ENCODE results near the gene OSBP2.

The OSBP2 gene

GRCh38 chr22:30809086-30809485, 114.4 kb downstream of the OSBP2 start:
- DNase-seq (ENCODE audit: low read depth): no peak

DNA sequence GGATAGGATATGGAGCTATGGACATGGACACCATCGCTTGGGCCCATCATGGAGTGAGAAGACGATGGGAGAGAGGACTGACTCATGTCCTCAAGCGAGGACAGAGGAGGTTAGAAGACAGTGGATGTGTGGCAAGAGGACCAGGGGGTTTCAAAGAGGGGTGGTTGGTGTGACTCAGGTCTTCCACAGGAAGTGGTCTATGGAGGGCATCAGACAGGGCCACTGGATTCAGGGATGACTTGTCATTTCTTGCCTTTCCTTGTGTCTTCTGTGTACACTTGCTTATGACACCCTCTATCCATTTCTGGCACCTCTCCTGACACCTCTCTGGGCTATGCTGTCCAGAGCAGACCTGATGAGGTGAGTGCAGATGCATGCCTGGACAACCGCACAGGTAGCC, 115.4 kb downstream of the OSBP2 start:
- DNase-seq (ENCODE audit: low read depth): no peak

DNA sequence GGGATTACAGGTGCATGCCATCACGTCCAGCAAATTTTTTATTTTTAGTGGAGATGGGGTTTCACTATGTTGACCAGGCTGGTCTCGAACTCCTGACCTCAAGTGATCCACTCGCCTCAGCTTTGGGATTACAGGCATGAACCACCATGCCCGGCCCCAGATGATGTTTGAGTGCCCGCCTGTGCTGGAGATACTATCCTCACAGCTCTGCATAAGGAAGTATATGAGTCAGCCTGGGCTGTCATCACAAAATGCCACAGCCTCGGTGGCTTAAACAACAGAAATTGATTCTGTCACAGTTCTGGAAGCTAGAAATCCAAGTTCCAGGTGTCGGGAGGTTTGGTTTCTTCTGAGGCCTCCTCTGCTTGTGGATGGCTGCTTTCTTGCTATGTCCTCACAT, 119.3 kb downstream of the OSBP2 start:
- no peak for DNase-seq (ENCODE audit: low read depth)

- no peak for DNase-seq (ENCODE audit: low read depth)
Measured at GRCh38 chr22:30816413-30816812, 121.7 kb downstream of the OSBP2 start.

- DNase-seq (ENCODE audit: low read depth): no peak
Measured at GRCh38 chr22:30821381-30821780, 126.7 kb downstream of the OSBP2 start.

DNA sequence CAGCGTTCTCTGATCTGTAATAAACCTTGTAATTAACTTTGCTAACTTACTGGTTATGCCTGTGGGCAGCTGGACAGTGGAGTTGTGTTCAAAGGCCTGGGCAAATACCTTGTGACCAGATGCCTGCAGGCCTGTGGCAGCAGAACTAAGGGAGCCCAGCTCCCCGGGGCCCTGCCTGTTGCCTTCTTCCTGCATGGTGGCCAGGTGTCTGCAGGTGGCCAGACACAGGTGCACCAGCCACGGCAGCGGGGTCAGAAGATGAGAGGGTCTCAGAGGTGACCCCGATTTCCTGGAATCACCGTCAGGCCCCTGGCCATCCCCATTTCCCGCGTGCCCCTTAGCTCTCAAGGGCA, 127.2 kb downstream of the OSBP2 start:
- no peak for DNase-seq (ENCODE audit: low read depth)

- no peak for DNase-seq (ENCODE audit: low read depth)
Measured at GRCh38 chr22:30822216-30823014, 127.7 kb downstream of the OSBP2 start.

DNA sequence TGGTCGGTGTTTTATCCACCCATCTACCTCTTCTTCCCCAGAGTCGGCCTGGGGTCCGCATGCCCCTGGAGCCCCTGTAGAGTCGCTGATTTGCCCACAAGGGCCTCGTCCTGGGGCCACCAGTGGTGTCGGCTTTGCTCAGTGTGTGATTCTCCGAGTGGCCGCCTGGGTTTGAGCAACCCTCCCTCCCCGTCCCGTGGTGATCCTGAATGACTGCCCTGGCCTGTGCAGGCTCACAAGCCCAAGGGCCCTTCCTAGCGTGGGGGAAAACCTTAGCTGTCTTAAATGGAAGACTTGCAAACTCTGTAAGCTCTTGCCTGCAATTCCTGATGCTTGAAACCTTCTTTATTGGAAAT, 128.3 kb downstream of the OSBP2 start:
- DNase-seq (ENCODE audit: low read depth): no peak

- no peak for DNase-seq (ENCODE audit: low read depth)
Measured at GRCh38 chr22:30824096-30824495, 129.4 kb downstream of the OSBP2 start.

DNA sequence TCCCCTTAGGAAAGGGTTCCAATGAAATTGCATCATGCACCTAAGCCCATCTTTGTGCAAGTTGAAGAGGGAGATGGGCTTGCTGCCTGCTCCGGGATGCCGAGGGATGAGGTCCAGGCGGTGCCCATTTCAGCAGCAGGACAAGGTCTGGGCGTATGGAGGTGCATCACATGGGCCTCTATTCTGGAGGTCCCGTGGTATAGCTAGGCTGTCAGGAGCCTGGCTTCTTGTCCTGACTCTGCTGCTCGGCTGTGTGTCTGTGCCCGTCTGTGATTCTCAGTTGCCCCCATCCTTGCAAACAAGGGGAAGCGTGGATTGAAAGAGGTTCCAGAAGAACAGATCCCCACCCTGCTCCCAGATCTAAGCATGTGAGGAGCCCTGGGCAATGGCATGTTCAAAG, 130.0 kb downstream of the OSBP2 start:
- DNase-seq (ENCODE audit: low read depth): no peak

- no peak for DNase-seq (ENCODE audit: low read depth)
Measured at GRCh38 chr22:30825711-30826505, 131.2 kb downstream of the OSBP2 start.

- no peak for DNase-seq (ENCODE audit: low read depth)
Measured at GRCh38 chr22:30826670-30827355, 132.1 kb downstream of the OSBP2 start.

DNA sequence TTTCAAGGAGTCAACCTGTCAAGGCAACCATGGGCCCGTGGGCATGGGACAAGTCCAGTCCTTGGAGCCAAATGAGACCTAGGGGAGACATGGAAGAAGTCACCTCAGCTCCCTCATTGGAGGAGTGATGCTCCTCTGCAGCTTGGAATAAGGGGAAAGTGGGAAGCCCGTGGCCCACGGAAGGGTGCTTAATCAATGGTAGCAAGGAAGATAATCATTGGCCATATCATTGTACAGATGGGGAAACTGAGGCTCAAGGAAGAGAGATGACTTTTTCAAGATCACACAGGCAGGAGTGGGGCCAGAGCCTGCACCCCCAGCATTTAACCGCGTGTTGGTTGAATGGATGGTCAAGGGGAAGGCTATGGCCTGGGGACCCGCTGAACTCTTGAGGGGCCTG, 133.0 kb downstream of the OSBP2 start:
- no peak for DNase-seq (ENCODE audit: low read depth)

DNA sequence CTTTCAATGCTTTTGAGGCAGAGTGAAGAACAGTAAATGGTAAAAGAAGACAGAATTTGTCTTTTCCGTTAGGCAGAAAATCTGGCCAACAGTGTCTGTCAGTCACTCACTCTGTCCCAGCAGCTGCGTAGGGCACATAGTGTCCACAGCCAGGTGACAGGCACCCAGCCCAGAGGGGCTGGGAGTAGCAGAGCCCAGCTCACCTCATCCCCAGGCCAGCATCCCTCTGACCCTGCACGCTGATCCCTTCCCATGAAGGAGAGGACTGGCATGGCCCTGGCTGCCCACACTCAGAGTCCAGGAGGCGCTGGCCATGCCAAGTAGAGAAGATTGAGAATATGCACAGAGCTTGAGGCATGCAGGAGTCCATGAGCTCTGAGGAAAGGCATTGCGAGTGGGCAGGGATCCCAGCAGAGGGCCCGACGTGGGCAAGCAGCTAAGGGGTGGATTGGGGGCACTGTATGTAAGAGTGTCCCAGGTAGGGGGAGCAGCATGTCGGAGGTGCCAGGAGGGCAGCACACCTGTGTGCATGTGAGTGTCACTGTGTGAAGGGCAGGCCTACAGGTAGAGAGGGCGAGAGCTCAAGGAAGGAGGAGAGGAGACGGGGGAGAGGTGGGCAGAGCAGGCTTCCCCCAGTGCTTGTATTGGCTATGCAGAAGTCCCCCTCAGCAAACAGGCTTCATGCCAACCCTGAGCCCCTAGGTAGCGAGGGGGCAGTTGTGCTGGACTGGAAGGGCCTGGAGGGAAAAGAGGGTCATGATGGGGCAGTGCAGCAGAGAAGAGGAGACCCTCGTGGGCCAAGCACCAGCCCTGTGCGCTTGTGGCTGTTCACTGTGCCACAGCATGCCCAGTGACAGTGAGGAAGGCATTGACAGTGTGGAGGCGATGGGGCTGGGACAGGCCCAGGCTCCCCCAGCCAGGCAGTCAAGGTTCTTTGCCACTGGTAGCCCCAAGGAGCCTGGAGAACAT, 133.8 kb downstream of the OSBP2 start:
- no peak for DNase-seq (ENCODE audit: low read depth)

GRCh38 chr22:30829901-30830550, 135.4 kb downstream of the OSBP2 start:
- no peak for DNase-seq (ENCODE audit: low read depth)

GRCh38 chr22:30830907-30831306, 136.2 kb downstream of the OSBP2 start:
- DNase-seq (ENCODE audit: low read depth): no peak

DNA sequence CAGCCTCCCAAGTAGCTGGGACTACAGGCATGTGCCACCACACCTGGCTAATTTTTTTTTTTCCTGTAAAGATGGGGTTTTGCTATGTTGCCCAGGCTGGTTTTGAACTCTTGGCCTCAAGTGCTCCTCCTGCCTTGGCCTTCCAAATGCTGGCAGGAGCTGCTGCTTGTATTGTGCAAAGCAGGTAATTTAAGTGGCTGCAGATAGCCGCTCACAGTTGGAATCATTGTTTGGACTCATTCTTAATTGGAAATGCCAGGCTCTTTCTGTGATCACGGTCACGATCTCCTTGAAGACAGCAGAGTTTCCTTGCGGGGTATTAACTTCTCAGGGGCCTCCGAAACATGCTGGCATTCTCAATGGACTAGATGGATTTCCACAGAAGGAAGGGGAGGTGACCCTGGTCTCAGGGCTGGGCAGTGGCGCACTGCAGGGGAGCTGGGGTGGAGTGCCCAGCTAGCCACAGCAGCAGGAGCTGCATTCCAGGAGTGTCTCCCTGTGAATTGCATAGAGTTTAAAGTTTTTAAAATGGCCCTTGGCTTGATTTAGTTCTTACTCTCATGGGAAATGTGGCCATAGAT, 137.8 kb downstream of the OSBP2 start:
- no peak for DNase-seq (ENCODE audit: low read depth)

GRCh38 chr22:30833322-30833721, 138.6 kb downstream of the OSBP2 start:
- DNase-seq (ENCODE audit: low read depth): no peak

DNA sequence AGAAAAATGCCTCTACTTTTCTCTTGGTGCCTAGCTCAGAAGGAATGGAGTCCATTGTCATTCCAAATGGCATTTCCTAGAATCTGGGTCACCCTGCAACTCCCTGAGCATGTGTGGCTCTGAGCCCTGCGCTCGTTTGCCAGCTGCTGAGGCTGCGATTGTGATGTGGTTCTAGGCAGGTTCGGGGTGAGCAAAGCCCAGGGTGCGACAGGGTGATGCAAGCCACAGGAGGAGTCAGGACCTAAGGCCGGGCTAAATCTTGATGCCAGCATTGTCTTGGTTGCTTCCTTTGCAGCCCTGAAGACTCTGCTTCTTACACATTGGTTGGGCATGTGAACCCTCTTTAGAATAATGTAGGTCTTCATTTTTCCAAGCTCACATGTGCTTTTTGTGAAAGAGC, 142.9 kb downstream of the OSBP2 start:
- no peak for DNase-seq (ENCODE audit: low read depth)

DNA sequence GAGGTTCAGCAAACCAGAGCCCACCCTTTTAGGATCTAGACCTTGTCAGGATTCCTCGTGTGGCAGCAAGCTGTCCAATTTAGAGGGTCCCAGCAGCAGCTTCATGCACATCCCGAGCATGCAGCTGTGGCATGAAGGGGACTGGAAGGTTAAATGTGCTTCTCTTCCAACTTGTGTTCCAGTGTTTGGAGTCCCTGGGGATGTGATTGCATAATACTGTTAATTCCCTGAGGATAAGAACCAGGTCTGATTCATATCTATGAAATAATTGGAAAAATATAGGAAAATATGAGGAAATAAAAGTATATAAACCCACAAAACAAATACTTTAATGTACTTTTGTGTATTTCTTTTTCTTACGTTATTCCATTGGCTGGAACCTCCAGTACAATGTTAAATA, 143.4 kb downstream of the OSBP2 start:
- DNase-seq (ENCODE audit: low read depth): no peak

- DNase-seq (ENCODE audit: low read depth): no peak
Measured at GRCh38 chr22:30841273-30841672, 146.6 kb downstream of the OSBP2 start.

Data from activated T-cell treated with anti-CD3 and anti-CD28 coated beads for 48 hours (primary cell).